Measurements from ENCODE around the gene FGF14. TPM values are rescaled to one million over a fixed set of nuclear protein-coding genes. Genes with fewer than 3 reads are reported as not detected.

Gene FGF14
- total and polyA plus RNA-seq, 2 donors (not counting 1 experiment from before 2014, with no cell fraction given) = under 0.01 TPM; not detected in 1

DNA sequence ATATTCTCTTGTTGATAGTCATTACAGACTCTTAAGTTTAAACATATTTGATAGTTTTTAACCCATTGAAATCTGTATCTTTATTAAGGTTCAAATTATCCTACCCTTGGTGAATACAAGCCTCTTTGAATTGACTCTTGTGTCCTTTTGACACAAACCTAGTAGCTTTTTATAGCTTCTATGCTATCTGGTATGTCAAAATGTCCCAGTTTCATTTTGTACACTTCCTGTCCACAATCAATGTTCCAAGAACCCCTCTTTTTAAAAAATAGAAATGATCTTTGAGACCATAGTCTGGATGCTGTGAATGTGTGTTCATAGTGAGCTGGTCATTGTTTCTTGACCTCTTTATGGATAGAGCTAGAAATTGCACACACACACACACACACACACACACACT is 39.2 kb upstream of the FGF14 start:
- no peaks in the 10 kb centered on the region for H3K4me1 Mint-ChIP-seq
- no peak overlapping the region for H3K4me2 ChIP-seq (replicated peaks; ENCODE audit: low read depth, low read length, poor library complexity, severe bottlenecking)

DNA sequence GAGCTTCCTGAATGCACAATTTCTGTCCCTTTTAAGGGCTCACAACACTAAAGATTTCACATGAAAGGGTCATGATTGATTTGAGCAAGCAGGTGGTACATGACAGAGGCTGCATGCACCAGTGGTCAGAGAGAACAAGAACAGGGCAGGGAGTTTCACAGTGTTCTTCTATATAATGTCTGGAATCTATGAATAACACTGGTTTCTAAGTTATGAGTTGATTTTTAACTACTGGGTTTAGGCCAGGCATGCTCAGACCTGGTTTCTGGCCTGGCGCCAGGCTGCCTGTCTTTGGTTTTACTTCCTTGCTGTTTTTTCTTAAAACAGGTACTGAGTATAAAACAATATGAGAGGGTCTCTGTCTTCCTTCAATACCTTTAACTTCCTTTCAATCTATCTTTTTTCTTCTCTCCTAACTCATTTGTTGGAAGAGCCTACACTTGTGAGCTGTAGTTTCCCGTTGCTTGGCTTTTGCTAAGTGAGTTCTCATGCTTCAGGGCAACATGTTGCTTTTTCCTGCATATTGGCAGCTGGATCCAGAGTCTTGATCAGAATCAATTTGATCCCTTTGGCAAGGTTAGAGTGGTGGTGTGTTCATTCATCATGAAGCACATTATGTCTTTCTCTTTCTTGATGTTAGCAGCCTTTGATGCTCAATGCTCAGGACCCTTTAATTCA is 38.5 kb upstream of the FGF14 start:
- Histone ChIP-seq H3K4me1 (ENCODE audit: control insufficient read depth in 2 of 2, insufficient read depth in 2 of 2, low read length in 2 of 2) (no peaks in the 10 kb centered on the region), H4K20me1 (ENCODE audit: control insufficient read depth, insufficient read depth, low read length, poor library complexity, severe bottlenecking) (no peaks in the 10 kb centered on the region), H3K4me2 (replicated peaks; ENCODE audit: low read depth, low read length, poor library complexity, severe bottlenecking) (no peak overlapping the region), H3K9me3 (ENCODE audit: control extremely low read depth in 1 of 3, control insufficient read depth in 2 of 3, insufficient read depth in 1 of 3, low read length in 2 of 3) (no peaks in the 10 kb centered on the region), H2AFZ (ENCODE audit: insufficient read depth, low read depth, low read length, poor library complexity, severe bottlenecking) (no peak overlapping the region), H3K4me3 (ENCODE audit: control extremely low read depth in 1 of 5, extremely low read depth in 1 of 5, insufficient read depth in 1 of 5, low read depth in 2 of 5, low read length in 4 of 5) (no peak overlapping the region), H3K27ac (ENCODE audit: low read length in 2 of 2) (no peak overlapping the region), H3K9ac (ENCODE audit: low read length) (no peak overlapping the region), H3K27me3 (replicated peaks in 1 of 4; ENCODE audit: control extremely low read depth in 1 of 4, control insufficient read depth in 3 of 4, insufficient read depth in 4 of 4, low read length in 3 of 4) (peaks cover 0 to 7% (median 0%) of the 10 kb centered on the region in 4 experiments), H3K79me2 (ENCODE audit: control insufficient read depth, insufficient read depth, low read length) (no peaks in the 10 kb centered on the region), H3K36me3 (replicated peaks in 1 of 2; ENCODE audit: control extremely low read depth in 1 of 2, control insufficient read depth in 1 of 2, extremely low read depth in 1 of 2, insufficient read depth in 2 of 2, low read length in 1 of 2) (no peaks in the 10 kb centered on the region)
- H3K9me3 Mint-ChIP-seq (ENCODE audit: insufficient read depth) = peaks cover 8% of the 10 kb centered on the region
- intact Hi-C loops (cut with micrococcal nuclease) = no loop called here
- TF ChIP-seq, protein P1, sequence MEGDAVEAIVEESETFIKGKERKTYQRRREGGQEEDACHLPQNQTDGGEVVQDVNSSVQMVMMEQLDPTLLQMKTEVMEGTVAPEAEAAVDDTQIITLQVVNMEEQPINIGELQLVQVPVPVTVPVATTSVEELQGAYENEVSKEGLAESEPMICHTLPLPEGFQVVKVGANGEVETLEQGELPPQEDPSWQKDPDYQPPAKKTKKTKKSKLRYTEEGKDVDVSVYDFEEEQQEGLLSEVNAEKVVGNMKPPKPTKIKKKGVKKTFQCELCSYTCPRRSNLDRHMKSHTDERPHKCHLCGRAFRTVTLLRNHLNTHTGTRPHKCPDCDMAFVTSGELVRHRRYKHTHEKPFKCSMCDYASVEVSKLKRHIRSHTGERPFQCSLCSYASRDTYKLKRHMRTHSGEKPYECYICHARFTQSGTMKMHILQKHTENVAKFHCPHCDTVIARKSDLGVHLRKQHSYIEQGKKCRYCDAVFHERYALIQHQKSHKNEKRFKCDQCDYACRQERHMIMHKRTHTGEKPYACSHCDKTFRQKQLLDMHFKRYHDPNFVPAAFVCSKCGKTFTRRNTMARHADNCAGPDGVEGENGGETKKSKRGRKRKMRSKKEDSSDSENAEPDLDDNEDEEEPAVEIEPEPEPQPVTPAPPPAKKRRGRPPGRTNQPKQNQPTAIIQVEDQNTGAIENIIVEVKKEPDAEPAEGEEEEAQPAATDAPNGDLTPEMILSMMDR (IDR thresholded peaks at IDR 0.05) = no peak
- no peak for TF ChIP-seq EZH2 (IDR thresholded peaks at IDR 0.05; ENCODE audit: borderline replicate concordance, insufficient read depth, low read depth, low read length, poor library complexity, severe bottlenecking)
- peaks cover 13% of the 10 kb centered on the region for H3K27me3 Mint-ChIP-seq
- DNase-seq (no peak), ATAC-seq (ENCODE audit: low read depth) (no peak)
- CTCF ChIA-PET = no interaction called here
- POLR2A ChIA-PET = no interaction called here
- H3K4me1 Mint-ChIP-seq = no peaks in the 10 kb centered on the region
- H3K4me3 Mint-ChIP-seq = no peak overlapping the region
- 63% methylated on average over 1 of the region's 2 CpGs for WGBS (ENCODE audit: insufficient coverage)
- H3K27ac Mint-ChIP-seq = no peak overlapping the region

More for the DNA sequence above, 39.2 kb upstream of the FGF14 start:
- no peak for ATAC-seq (ENCODE audit: low read depth)
- no peaks in the 10 kb centered on the region for H3K36me3 ChIP-seq (replicated peaks in 1 of 2; ENCODE audit: control extremely low read depth in 1 of 2, control insufficient read depth in 1 of 2, extremely low read depth in 1 of 2, insufficient read depth in 2 of 2, low read length in 1 of 2)
- TF ChIP-seq, protein P1 (IDR thresholded peaks at IDR 0.05) = no peak
- TF ChIP-seq EZH2 (IDR thresholded peaks at IDR 0.05; ENCODE audit: borderline replicate concordance, insufficient read depth, low read depth, low read length, poor library complexity, severe bottlenecking) = no peak
- no peak overlapping the region for H3K9ac ChIP-seq (ENCODE audit: low read length)
- no peaks in the 10 kb centered on the region for H3K4me1 ChIP-seq (ENCODE audit: control insufficient read depth in 2 of 2, insufficient read depth in 2 of 2, low read length in 2 of 2)
- peaks cover 0 to 7% (median 0%) of the 10 kb centered on the region in 4 experiments for H3K27me3 ChIP-seq (replicated peaks in 1 of 4; ENCODE audit: control extremely low read depth in 1 of 4, control insufficient read depth in 3 of 4, insufficient read depth in 4 of 4, low read length in 3 of 4)
- Mint-ChIP-seq H3K27ac (no peak overlapping the region), H3K27me3 (peaks cover 13% of the 10 kb centered on the region), H3K4me3 (no peak overlapping the region), H3K9me3 (ENCODE audit: insufficient read depth) (peaks cover 8% of the 10 kb centered on the region)
- POLR2A ChIA-PET = no interaction called here
- no peaks in the 10 kb centered on the region for H3K79me2 ChIP-seq (ENCODE audit: control insufficient read depth, insufficient read depth, low read length)
- intact Hi-C loops (cut with micrococcal nuclease) = no loop called here
- H3K4me3 ChIP-seq (ENCODE audit: control extremely low read depth in 1 of 5, extremely low read depth in 1 of 5, insufficient read depth in 1 of 5, low read depth in 2 of 5, low read length in 4 of 5) = no peak overlapping the region
- no peak overlapping the region for H3K27ac ChIP-seq (ENCODE audit: low read length in 2 of 2)
- CTCF ChIA-PET = no interaction called here
- H3K9me3 ChIP-seq (ENCODE audit: control extremely low read depth in 1 of 3, control insufficient read depth in 2 of 3, insufficient read depth in 1 of 3, low read length in 2 of 3) = no peaks in the 10 kb centered on the region
- H2AFZ ChIP-seq (ENCODE audit: insufficient read depth, low read depth, low read length, poor library complexity, severe bottlenecking) = no peak overlapping the region
- no peaks in the 10 kb centered on the region for H4K20me1 ChIP-seq (ENCODE audit: control insufficient read depth, insufficient read depth, low read length, poor library complexity, severe bottlenecking)
- DNase-seq = no peak

Data from B cell (primary cell).